Stimulated activated CD4-positive, alpha-beta T cell treated with anti-CD3 and anti-CD28 coated beads, Interleukin-4, amount 100 ng/mL, for 4 hours (primary cell): ENCODE results near the gene MZB1.

Experiments
- DNase-seq, 2 experiments: peaks; one replicate each; pipeline ENCODE4 v3.0.0-alpha.2; 2020

The MZB1 gene

GRCh38 chr5:139389701-139390638, at the start of gene MZB1:
MZB1 (minus strand) TSS chr5:139389913; CDS start chr5:139389856, 57 bp downstream.
- DNase-seq, result peak in 1 of 2 experiments; percentile 41

- peak; percentile 88 to 89 for DNase-seq
These were observed 49.5 kb upstream of the MZB1 start, which contains the start of gene DNAJC18 for GRCh38 chr5:139439013-139439903. DNAJC18 (minus strand) TSS chr5:139439525; CDS start chr5:139439445, 80 bp downstream.

GRCh38 chr5:139438707-139439012, 48.9 kb upstream of the MZB1 start:
- no peak for DNase-seq

- DNase-seq, result no peak
These were observed 46.0 kb upstream of the MZB1 start for GRCh38 chr5:139435676-139436075.

GRCh38 chr5:139431706-139432105, 42.0 kb upstream of the MZB1 start:
- no peak for DNase-seq

GRCh38 chr5:139430015-139430414, 40.3 kb upstream of the MZB1 start:
- no peak for DNase-seq

GRCh38 chr5:139426203-139426885, 36.6 kb upstream of the MZB1 start:
- DNase-seq, result no peak

- DNase-seq, result no peak
These were observed 35.8 kb upstream of the MZB1 start for GRCh38 chr5:139425497-139425896.

GRCh38 chr5:139422307-139422893, 32.7 kb upstream of the MZB1 start:
- peak in 1 of 2 experiments; percentile 29 for DNase-seq

GRCh38 chr5:139419226-139420192, 29.8 kb upstream of the MZB1 start:
- DNase-seq, result no peak

GRCh38 chr5:139418793-139419192, 29.1 kb upstream of the MZB1 start:
- DNase-seq, result no peak

- DNase-seq, result no peak
These were observed 27.5 kb upstream of the MZB1 start for GRCh38 chr5:139417214-139417613.

GRCh38 chr5:139416651-139417050, 26.9 kb upstream of the MZB1 start:
- no peak for DNase-seq

- no peak for DNase-seq
These were observed 26.2 kb upstream of the MZB1 start for GRCh38 chr5:139415869-139416268.

- no peak for DNase-seq
These were observed 25.6 kb upstream of the MZB1 start for GRCh38 chr5:139415221-139415861.

GRCh38 chr5:139414581-139415130, 24.9 kb upstream of the MZB1 start:
- DNase-seq, result no peak

GRCh38 chr5:139413963-139414362, 24.2 kb upstream of the MZB1 start:
- DNase-seq, result no peak

- DNase-seq, result no peak
These were observed 23.4 kb upstream of the MZB1 start for GRCh38 chr5:139413153-139413552.

- DNase-seq, result no peak
These were observed 21.5 kb upstream of the MZB1 start for GRCh38 chr5:139410993-139411828.
